ENCODE measurements around the gene BCAP31.
A peak's percentile ranks its signal among the peaks of the same experiment; 100 is the strongest.
"Not testable (repeated sequence)": the region's sequence is repeated elsewhere in the genome, so short reads cannot be mapped to it uniquely, and the experiment has no call there.

The BCAP31 gene

GRCh38 chrX:153709726-153710674 lies 14.2 kb downstream of the BCAP31 start:
- DNase-seq (ENCODE audit: low read depth), result no peak

GRCh38 chrX:153708415-153708814 lies 15.8 kb downstream of the BCAP31 start:
- DNase-seq (ENCODE audit: low read depth), result peak; percentile 87

- no peak for DNase-seq (ENCODE audit: low read depth)
These were observed 16.8 kb downstream of the BCAP31 start for GRCh38 chrX:153707406-153707805.

- DNase-seq (ENCODE audit: low read depth), result no peak
These were observed 17.4 kb downstream of the BCAP31 start for GRCh38 chrX:153706799-153707198.

- peak; percentile 9 for DNase-seq (ENCODE audit: low read depth)
These were observed 18.7 kb downstream of the BCAP31 start for GRCh38 chrX:153705403-153706060.

GRCh38 chrX:153704631-153705402 lies 19.4 kb downstream of the BCAP31 start:
- not testable (repeated sequence) for DNase-seq (ENCODE audit: low read depth)

- no peak for DNase-seq (ENCODE audit: low read depth)
These were observed 20.1 kb downstream of the BCAP31 start for GRCh38 chrX:153704021-153704526.

- peak; percentile 37 for DNase-seq (ENCODE audit: low read depth)
These were observed 21.2 kb downstream of the BCAP31 start for GRCh38 chrX:153703036-153703370.

GRCh38 chrX:153702336-153703035 lies 21.7 kb downstream of the BCAP31 start:
- no peak for DNase-seq (ENCODE audit: low read depth)

GRCh38 chrX:153701706-153702105 lies 22.5 kb downstream of the BCAP31 start:
- DNase-seq (ENCODE audit: low read depth), result no peak

- no peak for DNase-seq (ENCODE audit: low read depth)
These were observed 23.2 kb downstream of the BCAP31 start for GRCh38 chrX:153700967-153701366.

- no peak for DNase-seq (ENCODE audit: low read depth)
These were observed 23.7 kb downstream of the BCAP31 start for GRCh38 chrX:153700376-153700945.

- not testable (repeated sequence) for DNase-seq (ENCODE audit: low read depth)
These were observed 24.3 kb downstream of the BCAP31 start for GRCh38 chrX:153699784-153700371.

- DNase-seq (ENCODE audit: low read depth), result not testable (repeated sequence)
These were observed 24.9 kb downstream of the BCAP31 start for GRCh38 chrX:153699210-153699783.

GRCh38 chrX:153697924-153698865 lies 26.0 kb downstream of the BCAP31 start:
- DNase-seq (ENCODE audit: low read depth), result no peak

GRCh38 chrX:153696986-153697722 lies 27.0 kb downstream of the BCAP31 start:
- not testable (repeated sequence) for DNase-seq (ENCODE audit: low read depth)

- not testable (repeated sequence) for DNase-seq (ENCODE audit: low read depth)
These were observed 27.6 kb downstream of the BCAP31 start for GRCh38 chrX:153696538-153696937.

GRCh38 chrX:153696100-153696499 lies 28.1 kb downstream of the BCAP31 start:
- DNase-seq (ENCODE audit: low read depth), result no peak
